ENCODE measurements around the gene PFDN6. TPM values are rescaled to one million over a fixed set of nuclear protein-coding genes. Genes with fewer than 3 reads are reported as not detected.
"Not testable (repeated sequence)": the region's sequence is repeated elsewhere in the genome, so short reads cannot be mapped to it uniquely, and the experiment has no call there.

The PFDN6 gene
- total RNA-seq, 1 experiment from 2014 or later, result 90.5 TPM

- TF ChIP-seq YY1 (IDR thresholded peaks at IDR 0.05; ENCODE audit: extremely low read depth, insufficient replicate concordance, low read depth, low read length) (no peak), CEBPB (IDR thresholded peaks at IDR 0.05; ENCODE audit: low read depth) (no peak)
Measured at GRCh38 chr6:33273924-33274902, 15.2 kb upstream of the PFDN6 start (continued).

GRCh38 chr6:33275795-33276580 lies 13.4 kb upstream of the PFDN6 start:
- H3K9me2 ChIP-seq (ENCODE audit: insufficient read depth); H3K9me3 ChIP-seq (ENCODE audit: control insufficient read depth in 1 of 2, insufficient read depth in 1 of 2, low read depth in 1 of 2, low read length in 2 of 2); H2AFZ ChIP-seq (ENCODE audit: low read depth, low read length, poor library complexity, severe bottlenecking); BruUV-seq (replicated peaks); H3K27me3 ChIP-seq (ENCODE audit: insufficient read depth, low read length); ATAC-seq; intact Hi-C loops (cut with micrococcal nuclease); DNase-seq (ENCODE audit: low read depth, low spot score); RAD21 ChIA-PET (ENCODE audit: low non-redundant PET in 1 of 2, low total read pairs in 2 of 2, uncharacterized antibody in 2 of 2, unreplicated experiment in 2 of 2): not testable (repeated sequence)
- Histone ChIP-seq H3K36me3 (ENCODE audit: control insufficient read depth in 1 of 2, insufficient read depth in 2 of 2, low read length in 2 of 2) (peaks cover 31 to 56% of the 10 kb centered on the region in 2 experiments), H3K4me3 (replicated peaks in 1 of 2; ENCODE audit: low read depth in 1 of 2, low read length in 2 of 2) (peak overlapping the region; percentile 34 to 99), H3K79me2 (ENCODE audit: insufficient read depth, low read length) (peaks cover 49% of the 10 kb centered on the region), H4K20me1 (ENCODE audit: insufficient read depth) (peaks cover 22% of the 10 kb centered on the region), H3K4me2 (ENCODE audit: low read length) (peak overlapping the region; percentile 86), H3K27ac (ENCODE audit: low read depth, low read length) (peak overlapping the region; percentile 82), H3K4me1 (ENCODE audit: control insufficient read depth in 1 of 2, insufficient read depth in 2 of 2, low read length in 2 of 2) (peaks cover 43 to 66% of the 10 kb centered on the region in 2 experiments), H3K9ac (ENCODE audit: low read length) (peak overlapping the region; percentile 98)
- POLR2A ChIA-PET, result interaction anchor here (1.2 to 2.4 kb wide), 7 partner anchors 13 to 134 kb away, joined by 3 to 12 read pairs (median 8); partner anchors contain the start of genes PFDN6, RGL2, WDR46 and ZBTB22
- CTCF ChIA-PET, result interaction anchor here (1.1 kb wide), 1 partner anchor 65 kb away, joined by 3 read pairs; no protein-coding TSS in a partner anchor

- Histone ChIP-seq H2AFZ (ENCODE audit: low read depth, low read length, poor library complexity, severe bottlenecking) (no peak overlapping the region), H3K9me3 (ENCODE audit: control insufficient read depth in 1 of 2, insufficient read depth in 1 of 2, low read depth in 1 of 2, low read length in 2 of 2) (no peaks in the 10 kb centered on the region), H3K4me2 (ENCODE audit: low read length) (peak overlapping the region; percentile 86), H3K4me3 (replicated peaks in 1 of 2; ENCODE audit: low read depth in 1 of 2, low read length in 2 of 2) (peak overlapping the region; percentile 34 to 99), H3K9ac (ENCODE audit: low read length) (peak overlapping the region; percentile 98), H3K4me1 (ENCODE audit: control insufficient read depth in 1 of 2, insufficient read depth in 2 of 2, low read length in 2 of 2) (peaks cover 43 to 68% of the 10 kb centered on the region in 2 experiments), H3K27ac (ENCODE audit: low read depth, low read length) (peak overlapping the region; percentile 82), H4K20me1 (ENCODE audit: insufficient read depth) (peaks cover 22% of the 10 kb centered on the region), H3K79me2 (ENCODE audit: insufficient read depth, low read length) (peaks cover 44% of the 10 kb centered on the region), H3K36me3 (ENCODE audit: control insufficient read depth in 1 of 2, insufficient read depth in 2 of 2, low read length in 2 of 2) (peaks cover 31 to 56% of the 10 kb centered on the region in 2 experiments), H3K9me2 (ENCODE audit: insufficient read depth) (no peaks in the 10 kb centered on the region), H3K27me3 (ENCODE audit: insufficient read depth, low read length) (no peaks in the 10 kb centered on the region)
- CTCF ChIA-PET, result interaction anchor here (0.6 to 1.8 kb wide), 7 partner anchors 13 to 262 kb away, joined by 3 to 9 read pairs (median 5); partner anchors contain the start of genes PFDN6, RGL2, WDR46 and ZBTB22
- intact Hi-C loops (cut with micrococcal nuclease), result no loop called here
- RAD21 ChIA-PET (ENCODE audit: low non-redundant PET in 1 of 2, low total read pairs in 2 of 2, uncharacterized antibody in 2 of 2, unreplicated experiment in 2 of 2), result no interaction called here
- BruUV-seq (replicated peaks), result no TSS peak
- ATAC-seq (peak; percentile 3), DNase-seq (ENCODE audit: low read depth, low spot score) (no peak)
- POLR2A ChIA-PET, result interaction anchor here (1.2 to 2.4 kb wide), 9 partner anchors 12 to 134 kb away, joined by 3 to 12 read pairs (median 7); partner anchors contain the start of genes PFDN6, RGL2, WDR46 and ZBTB22
- TF ChIP-seq CTCF (IDR thresholded peaks at IDR 0.05 in 2 of 3, conservative IDR thresholded peaks at IDR 0.05 in 1 of 3; ENCODE audit: borderline replicate concordance in 1 of 3, insufficient read depth in 1 of 3, low read depth in 2 of 3, low read length in 2 of 3) (no peak), RAD21 (IDR thresholded peaks at IDR 0.05; ENCODE audit: low read depth) (no peak), CBX3 (IDR thresholded peaks at IDR 0.05; ENCODE audit: low read depth) (no peak), ZBTB33 (IDR thresholded peaks at IDR 0.05; ENCODE audit: extremely low read depth, insufficient replicate concordance, low read length) (no peak), SRF (IDR thresholded peaks at IDR 0.05; ENCODE audit: low read depth) (no peak), EZH2phosphoT487 (IDR thresholded peaks at IDR 0.05; ENCODE audit: borderline replicate concordance) (no peak), EZH2 (IDR thresholded peaks at IDR 0.05) (no peak)
Measured at GRCh38 chr6:33276581-33276863, 12.9 kb upstream of the PFDN6 start.
